Measurements from ENCODE around the gene TSSK1B. TPM values are rescaled to one million over a fixed set of nuclear protein-coding genes. Genes with fewer than 3 reads are reported as not detected.
"Not testable (repeated sequence)": the region's sequence is repeated elsewhere in the genome, so short reads cannot be mapped to it uniquely, and the experiment has no call there.

The TSSK1B gene
- not detected in 2 replicates for total RNA-seq

- H3K36me3 Mint-ChIP-seq (ENCODE audit: low read depth): no peaks in the 10 kb centered on the region
- no peak within 1 kb of the TSS for H3K27ac Mint-ChIP-seq
- no peaks in the 10 kb centered on the region for H3K9me3 Mint-ChIP-seq
- no peak for DNase-seq (ENCODE audit: low spot score)
- peaks cover 13% of the 10 kb centered on the region for H3K27me3 Mint-ChIP-seq (ENCODE audit: low read depth)
- no peaks in the 10 kb centered on the region for H3K4me1 Mint-ChIP-seq (ENCODE audit: low read depth)
- intact Hi-C loops (cut with micrococcal nuclease): no loop called here
- no peak within 1 kb of the TSS for H3K4me3 Mint-ChIP-seq (ENCODE audit: low read depth)
Observed at GRCh38 chr5:113434889-113435288, at the start of gene TSSK1B. Gene TSSK1B (minus strand): TSS chr5:113434989. CDS start chr5:113434839, 150 bp downstream.

GRCh38 chr5:113480243-113480642, 45.5 kb upstream of the TSSK1B start:
- DNase-seq (ENCODE audit: low spot score): no peak
- Mint-ChIP-seq H3K4me3 (ENCODE audit: low read depth) (no peak overlapping the region), H3K27me3 (ENCODE audit: low read depth) (peaks cover 62% of the 10 kb centered on the region), H3K36me3 (ENCODE audit: low read depth) (no peaks in the 10 kb centered on the region), H3K4me1 (ENCODE audit: low read depth) (no peaks in the 10 kb centered on the region), H3K27ac (no peak overlapping the region), H3K9me3 (no peaks in the 10 kb centered on the region)
- intact Hi-C loops (cut with micrococcal nuclease): no loop called here

GRCh38 chr5:113478691-113479090, 43.9 kb upstream of the TSSK1B start:
- Mint-ChIP-seq H3K27ac (no peak overlapping the region), H3K36me3 (ENCODE audit: low read depth) (no peaks in the 10 kb centered on the region), H3K4me3 (ENCODE audit: low read depth) (no peak overlapping the region), H3K4me1 (ENCODE audit: low read depth) (no peaks in the 10 kb centered on the region), H3K9me3 (no peaks in the 10 kb centered on the region), H3K27me3 (ENCODE audit: low read depth) (peaks cover 65% of the 10 kb centered on the region)
- intact Hi-C loops (cut with micrococcal nuclease): no loop called here
- DNase-seq (ENCODE audit: low spot score): no peak

- Mint-ChIP-seq H3K36me3 (ENCODE audit: low read depth) (no peaks in the 10 kb centered on the region), H3K9me3 (no peaks in the 10 kb centered on the region), H3K4me3 (ENCODE audit: low read depth) (no peak overlapping the region), H3K27me3 (ENCODE audit: low read depth) (peaks cover 46% of the 10 kb centered on the region), H3K27ac (no peak overlapping the region), H3K4me1 (ENCODE audit: low read depth) (no peaks in the 10 kb centered on the region)
- DNase-seq (ENCODE audit: low spot score): no peak
- intact Hi-C loops (cut with micrococcal nuclease): no loop called here
Observed at GRCh38 chr5:113474100-113474728, 39.4 kb upstream of the TSSK1B start.

GRCh38 chr5:113463032-113463431, 28.2 kb upstream of the TSSK1B start:
- no peak for DNase-seq (ENCODE audit: low spot score)
- Mint-ChIP-seq H3K27me3 (ENCODE audit: low read depth) (peaks cover 11% of the 10 kb centered on the region), H3K36me3 (ENCODE audit: low read depth) (no peaks in the 10 kb centered on the region), H3K9me3 (no peaks in the 10 kb centered on the region), H3K4me1 (ENCODE audit: low read depth) (no peaks in the 10 kb centered on the region), H3K27ac (no peak overlapping the region), H3K4me3 (ENCODE audit: low read depth) (no peak overlapping the region)
- intact Hi-C loops (cut with micrococcal nuclease): no loop called here

- H3K27ac Mint-ChIP-seq; H3K36me3 Mint-ChIP-seq (ENCODE audit: low read depth); H3K9me3 Mint-ChIP-seq; DNase-seq (ENCODE audit: low spot score); H3K27me3 Mint-ChIP-seq (ENCODE audit: low read depth); H3K4me1 Mint-ChIP-seq (ENCODE audit: low read depth); intact Hi-C loops (cut with micrococcal nuclease); H3K4me3 Mint-ChIP-seq (ENCODE audit: low read depth): not testable (repeated sequence)
Observed at GRCh38 chr5:113457106-113457505, 22.3 kb upstream of the TSSK1B start.

GRCh38 chr5:113452941-113453340, 18.2 kb upstream of the TSSK1B start:
- Mint-ChIP-seq H3K4me3 (ENCODE audit: low read depth) (no peak overlapping the region), H3K9me3 (no peaks in the 10 kb centered on the region), H3K27me3 (ENCODE audit: low read depth) (peaks cover 20% of the 10 kb centered on the region), H3K27ac (no peak overlapping the region), H3K4me1 (ENCODE audit: low read depth) (peaks cover 3% of the 10 kb centered on the region), H3K36me3 (ENCODE audit: low read depth) (no peaks in the 10 kb centered on the region)
- intact Hi-C loops (cut with micrococcal nuclease): no loop called here
- DNase-seq (ENCODE audit: low spot score): no peak

GRCh38 chr5:113451797-113452196, 17.0 kb upstream of the TSSK1B start:
- intact Hi-C loops (cut with micrococcal nuclease): no loop called here
- no peaks in the 10 kb centered on the region for H3K36me3 Mint-ChIP-seq (ENCODE audit: low read depth)
- H3K27me3 Mint-ChIP-seq (ENCODE audit: low read depth): peaks cover 27% of the 10 kb centered on the region
- H3K4me1 Mint-ChIP-seq (ENCODE audit: low read depth): peaks cover 3% of the 10 kb centered on the region
- no peaks in the 10 kb centered on the region for H3K9me3 Mint-ChIP-seq
- H3K27ac Mint-ChIP-seq: no peak overlapping the region
- no peak overlapping the region for H3K4me3 Mint-ChIP-seq (ENCODE audit: low read depth)
- DNase-seq (ENCODE audit: low spot score): no peak

- no peaks in the 10 kb centered on the region for H3K36me3 Mint-ChIP-seq (ENCODE audit: low read depth)
- no peak for DNase-seq (ENCODE audit: low spot score)
- peaks cover 27% of the 10 kb centered on the region for H3K27me3 Mint-ChIP-seq (ENCODE audit: low read depth)
- H3K4me1 Mint-ChIP-seq (ENCODE audit: low read depth): peaks cover 4% of the 10 kb centered on the region
- intact Hi-C loops (cut with micrococcal nuclease): no loop called here
- H3K4me3 Mint-ChIP-seq (ENCODE audit: low read depth): no peak overlapping the region
- H3K27ac Mint-ChIP-seq: no peak overlapping the region
- no peaks in the 10 kb centered on the region for H3K9me3 Mint-ChIP-seq
Observed at GRCh38 chr5:113450929-113451328, 16.1 kb upstream of the TSSK1B start.

GRCh38 chr5:113450462-113450861, 15.7 kb upstream of the TSSK1B start:
- Mint-ChIP-seq H3K9me3 (peaks cover 4% of the 10 kb centered on the region), H3K27me3 (ENCODE audit: low read depth) (peaks cover 27% of the 10 kb centered on the region), H3K27ac (no peak overlapping the region), H3K4me3 (ENCODE audit: low read depth) (no peak overlapping the region), H3K4me1 (ENCODE audit: low read depth) (peaks cover 4% of the 10 kb centered on the region), H3K36me3 (ENCODE audit: low read depth) (no peaks in the 10 kb centered on the region)
- intact Hi-C loops (cut with micrococcal nuclease): no loop called here
- DNase-seq (ENCODE audit: low spot score): no peak

- DNase-seq (ENCODE audit: low spot score): no peak
- Mint-ChIP-seq H3K27ac (no peak overlapping the region), H3K4me3 (ENCODE audit: low read depth) (no peak overlapping the region), H3K27me3 (ENCODE audit: low read depth) (peaks cover 30% of the 10 kb centered on the region), H3K36me3 (ENCODE audit: low read depth) (no peaks in the 10 kb centered on the region), H3K4me1 (ENCODE audit: low read depth) (peaks cover 4% of the 10 kb centered on the region), H3K9me3 (peaks cover 12% of the 10 kb centered on the region)
- intact Hi-C loops (cut with micrococcal nuclease): no loop called here
Observed at GRCh38 chr5:113448252-113448651, 13.5 kb upstream of the TSSK1B start.

GRCh38 chr5:113447498-113448050, 12.8 kb upstream of the TSSK1B start:
- peaks cover 4% of the 10 kb centered on the region for H3K4me1 Mint-ChIP-seq (ENCODE audit: low read depth)
- no peak overlapping the region for H3K27ac Mint-ChIP-seq
- H3K36me3 Mint-ChIP-seq (ENCODE audit: low read depth): no peaks in the 10 kb centered on the region
- H3K9me3 Mint-ChIP-seq: peaks cover 12% of the 10 kb centered on the region
- no peak for DNase-seq (ENCODE audit: low spot score)
- peaks cover 30% of the 10 kb centered on the region for H3K27me3 Mint-ChIP-seq (ENCODE audit: low read depth)
- no peak overlapping the region for H3K4me3 Mint-ChIP-seq (ENCODE audit: low read depth)
- intact Hi-C loops (cut with micrococcal nuclease): no loop called here

- Mint-ChIP-seq H3K27me3 (ENCODE audit: low read depth) (peaks cover 32% of the 10 kb centered on the region), H3K4me1 (ENCODE audit: low read depth) (peaks cover 4% of the 10 kb centered on the region), H3K36me3 (ENCODE audit: low read depth) (no peaks in the 10 kb centered on the region), H3K9me3 (peaks cover 12% of the 10 kb centered on the region), H3K27ac (no peak overlapping the region), H3K4me3 (ENCODE audit: low read depth) (no peak overlapping the region)
- intact Hi-C loops (cut with micrococcal nuclease): no loop called here
- no peak for DNase-seq (ENCODE audit: low spot score)
Observed at GRCh38 chr5:113446358-113446927, 11.7 kb upstream of the TSSK1B start.

Measured in activated T-helper 2 cell treated with anti-CD3 and anti-CD28 coated beads, Interferon-gamma antibody, Interleukin-2, Interleukin-4, amounts not matched to agents 10 μg/mL and 5 μg/mL and 100 μg/mL, durations not matched to agents 14 hours and 24 hours and 36 hours (primary cell).